NB4 (cell line): Measurements from ENCODE around the gene CD163.

Experiments used
- MAX ChIP-seq: IDR thresholded peaks from 2 replicates; pipeline ENCODE4 v1.6.1; 2011; ENCODE audit warnings: low read depth, low read length
- MYC ChIP-seq: IDR thresholded peaks from 2 replicates; pipeline ENCODE4 v1.6.1; 2011; ENCODE audit warnings: low read depth, low read length
- POLR2A ChIP-seq: IDR thresholded peaks from 2 replicates; pipeline ENCODE4 v1.6.1; 2011; ENCODE audit warnings: mild to moderate bottlenecking; ENCODE audit not compliant: insufficient read length; ENCODE audit errors: extremely low read depth
- TF ChIP-seq, protein P1 (sequence below): IDR thresholded peaks from one replicate; pipeline ENCODE4 v1.5.1; 2012; ENCODE audit warnings: low read depth, low read length

GRCh38 chr12:7451756-7452155, 51.8 kb downstream of the CD163 start:
- TF ChIP-seq, protein P1, sequence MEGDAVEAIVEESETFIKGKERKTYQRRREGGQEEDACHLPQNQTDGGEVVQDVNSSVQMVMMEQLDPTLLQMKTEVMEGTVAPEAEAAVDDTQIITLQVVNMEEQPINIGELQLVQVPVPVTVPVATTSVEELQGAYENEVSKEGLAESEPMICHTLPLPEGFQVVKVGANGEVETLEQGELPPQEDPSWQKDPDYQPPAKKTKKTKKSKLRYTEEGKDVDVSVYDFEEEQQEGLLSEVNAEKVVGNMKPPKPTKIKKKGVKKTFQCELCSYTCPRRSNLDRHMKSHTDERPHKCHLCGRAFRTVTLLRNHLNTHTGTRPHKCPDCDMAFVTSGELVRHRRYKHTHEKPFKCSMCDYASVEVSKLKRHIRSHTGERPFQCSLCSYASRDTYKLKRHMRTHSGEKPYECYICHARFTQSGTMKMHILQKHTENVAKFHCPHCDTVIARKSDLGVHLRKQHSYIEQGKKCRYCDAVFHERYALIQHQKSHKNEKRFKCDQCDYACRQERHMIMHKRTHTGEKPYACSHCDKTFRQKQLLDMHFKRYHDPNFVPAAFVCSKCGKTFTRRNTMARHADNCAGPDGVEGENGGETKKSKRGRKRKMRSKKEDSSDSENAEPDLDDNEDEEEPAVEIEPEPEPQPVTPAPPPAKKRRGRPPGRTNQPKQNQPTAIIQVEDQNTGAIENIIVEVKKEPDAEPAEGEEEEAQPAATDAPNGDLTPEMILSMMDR = no peak
- TF ChIP-seq POLR2A (no peak), MAX (no peak), MYC (no peak)
